ENCODE measurements around the gene PRCP.

The PRCP gene

DNA sequence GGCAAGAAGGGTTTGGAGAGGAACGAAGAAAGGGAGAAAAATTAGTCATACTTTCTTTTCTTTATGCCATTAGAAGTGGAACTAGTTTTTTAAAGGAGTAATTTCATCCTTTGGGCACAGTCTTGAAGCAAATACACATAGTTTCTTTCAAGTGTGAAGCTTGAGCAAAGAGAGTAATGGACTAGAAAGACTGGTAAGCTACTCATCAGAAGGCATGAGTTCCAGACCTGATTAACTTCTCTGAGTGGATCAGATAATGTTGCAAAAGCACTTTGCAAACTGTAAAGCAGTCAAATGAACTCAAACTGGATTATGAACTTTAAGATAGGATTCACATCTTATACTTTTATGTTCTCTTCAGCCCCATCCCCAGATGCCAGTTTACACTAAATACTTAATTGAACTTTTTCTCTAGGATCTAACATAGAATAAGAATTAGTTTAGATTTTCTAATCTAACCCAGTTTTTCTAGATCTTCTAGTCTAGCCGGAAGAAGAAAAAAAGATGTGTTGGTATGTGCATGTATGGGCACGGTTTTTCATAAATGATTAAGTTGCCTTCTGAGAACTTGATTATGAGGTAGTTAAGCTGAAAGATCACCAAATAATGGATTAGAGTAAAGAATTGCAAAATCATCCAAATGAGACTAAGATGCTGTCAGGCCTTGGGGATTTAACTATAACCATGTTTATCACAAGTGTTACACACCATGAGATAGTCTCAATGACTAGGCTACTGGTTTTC is 3.8 kb upstream of the PRCP start:
- TF ChIP-seq, protein P1, sequence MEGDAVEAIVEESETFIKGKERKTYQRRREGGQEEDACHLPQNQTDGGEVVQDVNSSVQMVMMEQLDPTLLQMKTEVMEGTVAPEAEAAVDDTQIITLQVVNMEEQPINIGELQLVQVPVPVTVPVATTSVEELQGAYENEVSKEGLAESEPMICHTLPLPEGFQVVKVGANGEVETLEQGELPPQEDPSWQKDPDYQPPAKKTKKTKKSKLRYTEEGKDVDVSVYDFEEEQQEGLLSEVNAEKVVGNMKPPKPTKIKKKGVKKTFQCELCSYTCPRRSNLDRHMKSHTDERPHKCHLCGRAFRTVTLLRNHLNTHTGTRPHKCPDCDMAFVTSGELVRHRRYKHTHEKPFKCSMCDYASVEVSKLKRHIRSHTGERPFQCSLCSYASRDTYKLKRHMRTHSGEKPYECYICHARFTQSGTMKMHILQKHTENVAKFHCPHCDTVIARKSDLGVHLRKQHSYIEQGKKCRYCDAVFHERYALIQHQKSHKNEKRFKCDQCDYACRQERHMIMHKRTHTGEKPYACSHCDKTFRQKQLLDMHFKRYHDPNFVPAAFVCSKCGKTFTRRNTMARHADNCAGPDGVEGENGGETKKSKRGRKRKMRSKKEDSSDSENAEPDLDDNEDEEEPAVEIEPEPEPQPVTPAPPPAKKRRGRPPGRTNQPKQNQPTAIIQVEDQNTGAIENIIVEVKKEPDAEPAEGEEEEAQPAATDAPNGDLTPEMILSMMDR (IDR thresholded peaks at IDR 0.05; ENCODE audit: extremely low read depth, missing control alignments): no peak
- no peak for DNase-seq (ENCODE audit: low spot score)

DNA sequence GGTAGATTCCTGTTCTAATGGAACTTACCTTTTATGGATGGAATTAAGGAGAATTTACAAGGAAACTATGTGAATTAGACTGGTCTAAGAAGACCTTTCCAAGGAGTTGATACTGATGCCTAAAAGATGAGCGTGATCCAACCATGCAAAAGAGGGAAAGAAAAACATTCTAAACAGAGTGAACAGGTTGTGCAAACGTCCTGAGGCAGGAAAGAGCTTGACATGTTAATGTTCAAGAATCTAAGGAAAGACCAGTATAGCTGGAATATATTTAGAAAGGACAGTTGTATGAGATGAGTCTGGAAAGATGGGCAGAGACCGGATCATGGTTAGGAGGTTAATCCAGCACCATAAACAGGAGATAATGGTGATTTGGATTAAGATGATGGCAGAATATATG is 2.6 kb upstream of the PRCP start:
- no peak for DNase-seq (ENCODE audit: low spot score)

DNA sequence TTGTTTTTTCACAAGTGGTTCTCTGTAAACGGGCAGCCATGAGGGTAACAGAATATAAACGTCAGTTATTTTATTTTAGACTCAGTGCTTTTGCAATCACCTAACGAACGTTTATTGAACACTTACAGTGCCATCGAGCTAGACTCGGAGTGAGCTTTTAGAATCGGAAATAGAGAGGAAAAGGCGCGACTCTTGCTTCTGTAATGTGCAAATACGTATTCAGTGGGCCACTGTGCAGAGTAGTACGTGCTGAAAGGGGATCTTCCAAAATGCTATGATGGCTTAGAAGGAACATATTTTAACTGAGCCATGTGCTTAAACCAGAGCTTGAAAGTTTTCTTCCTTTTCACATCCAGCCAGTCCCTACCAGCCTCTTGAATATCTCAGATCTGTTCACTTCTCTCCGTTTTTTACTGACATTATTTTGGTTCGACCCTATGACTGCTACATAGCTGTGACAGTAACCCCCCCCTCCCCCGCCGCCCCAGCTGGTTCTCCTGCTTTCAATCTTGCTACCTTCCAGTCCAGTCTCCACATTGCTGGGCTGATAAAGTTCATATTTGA is 1.8 kb upstream of the PRCP start:
- TF ChIP-seq, protein P1 (IDR thresholded peaks at IDR 0.05; ENCODE audit: extremely low read depth, missing control alignments): no peak
- DNase-seq (ENCODE audit: low spot score): no peak

More for the DNA sequence above, 2.6 kb upstream of the PRCP start:
- TF ChIP-seq, protein P1 (IDR thresholded peaks at IDR 0.05; ENCODE audit: extremely low read depth, missing control alignments): no peak

DNA sequence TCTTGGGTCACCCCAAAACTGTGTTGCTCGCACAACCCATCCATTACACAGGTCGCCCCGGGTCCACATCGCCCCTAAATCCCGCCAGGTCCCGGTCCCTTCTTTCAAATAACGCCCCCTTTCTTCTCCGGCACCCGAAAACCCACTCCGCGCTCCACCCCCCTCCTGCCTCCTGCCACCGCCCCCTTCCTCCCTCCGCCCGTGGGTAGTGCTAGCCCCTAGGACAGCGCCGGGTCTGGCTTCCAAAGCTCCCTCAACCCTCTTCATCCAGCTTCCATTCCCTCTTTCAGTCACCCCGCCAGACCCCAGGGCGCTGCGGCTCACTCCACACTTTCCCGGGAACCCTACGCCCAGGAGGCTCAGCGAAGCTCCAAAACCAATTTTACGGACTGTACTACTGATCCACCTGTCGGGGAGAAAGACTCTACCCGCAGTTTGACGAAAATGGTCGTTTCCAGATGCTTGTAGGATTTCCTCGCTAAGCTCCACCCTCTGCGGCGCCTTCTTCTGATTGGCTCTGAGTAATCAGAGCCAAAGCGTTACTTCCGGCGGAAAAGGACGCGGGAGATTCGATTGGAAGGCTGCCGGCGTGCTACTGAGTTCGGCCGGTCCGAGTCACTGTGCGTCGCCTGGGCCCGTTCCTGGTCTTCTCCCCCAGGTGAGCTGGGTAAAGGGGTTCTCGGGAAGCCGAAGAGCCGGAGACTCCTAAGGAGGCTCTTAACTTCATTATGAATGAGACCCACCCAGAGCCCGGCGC is 1.1 kb upstream of the PRCP start, which contains the start of gene DDIAS:
Gene DDIAS (plus strand): TSS at position 572 of the 757 bp plus-strand sequence. CDS start 13,003 bp downstream, outside the sequence.
- TF ChIP-seq, protein P1 (IDR thresholded peaks at IDR 0.05; ENCODE audit: extremely low read depth, missing control alignments): no peak
- DNase-seq (ENCODE audit: low spot score): peak; percentile 89

DNA sequence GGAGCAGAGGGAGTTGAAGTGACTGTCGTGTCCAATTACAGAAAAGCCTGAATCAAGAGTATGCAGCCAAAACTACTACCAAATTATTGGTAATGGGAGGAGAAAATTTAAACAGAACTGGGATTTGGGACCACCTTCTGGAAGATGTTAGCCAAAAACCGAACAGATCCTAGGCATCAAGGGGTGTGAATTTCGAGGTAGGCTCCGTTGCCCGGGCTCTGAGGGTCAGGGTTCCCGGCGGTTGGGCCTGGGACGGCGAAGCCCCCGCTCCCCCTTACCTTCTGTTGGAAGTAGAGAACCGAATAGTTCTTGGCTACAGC is 313 bp downstream of the PRCP start:
- TF ChIP-seq, protein P1 (IDR thresholded peaks at IDR 0.05; ENCODE audit: extremely low read depth, missing control alignments): no peak
- DNase-seq (ENCODE audit: low spot score): no peak

DNA sequence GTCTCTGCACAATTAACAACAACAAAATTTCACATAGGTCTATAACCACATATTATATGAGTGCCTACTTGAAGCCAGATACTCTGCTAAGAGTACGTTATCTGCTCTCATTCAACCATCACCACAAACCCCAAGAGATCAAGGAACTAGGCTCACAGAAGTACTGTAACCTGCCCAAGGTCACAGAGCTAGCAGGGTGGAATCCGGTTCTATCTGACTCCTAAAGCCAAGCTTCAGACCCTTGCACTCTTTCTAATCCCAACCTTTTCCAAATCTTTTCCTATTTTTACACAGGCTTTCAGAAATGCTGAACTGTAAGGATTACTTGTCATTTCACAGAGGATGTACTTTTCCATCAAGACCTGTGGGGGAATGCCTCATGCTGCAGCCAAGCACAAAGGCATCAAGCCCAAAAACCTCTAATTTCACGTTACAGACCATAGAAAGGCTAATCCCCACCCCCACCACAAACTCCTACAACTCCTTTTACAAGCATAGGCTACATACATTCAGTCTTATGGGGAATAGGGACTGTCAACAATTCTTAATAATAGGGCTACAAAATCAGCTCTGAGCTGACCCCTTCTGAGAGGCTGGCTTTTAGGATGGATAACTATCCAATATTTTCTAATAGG is 927 bp downstream of the PRCP start:
- no peak for DNase-seq (ENCODE audit: low spot score)
- TF ChIP-seq, protein P1 (IDR thresholded peaks at IDR 0.05; ENCODE audit: extremely low read depth, missing control alignments): no peak

Measured in GM20000 (cell line).